HUES48 (cell line): ENCODE measurements around the gene GPC6.

Source experiments
- H3K27ac ChIP-seq: one replicate; pipeline ENCODE4 v1.7.0; 2013; ENCODE audit warnings: low read depth, low read length, inconsistent platforms
- H3K27me3 ChIP-seq: 2 replicates; pipeline ENCODE4 v1.6.1; 2013; ENCODE audit warnings: mild to moderate bottlenecking, low read length; ENCODE audit not compliant: control insufficient read depth, insufficient read depth
- H3K36me3 ChIP-seq: 2 replicates; pipeline ENCODE4 v1.6.1; 2013; ENCODE audit warnings: low read length; ENCODE audit not compliant: control insufficient read depth, insufficient read depth
- H3K4me1 ChIP-seq: 2 replicates; pipeline ENCODE4 v1.6.1; 2013; ENCODE audit warnings: mild to moderate bottlenecking, low read length; ENCODE audit not compliant: control insufficient read depth, insufficient read depth
- H3K4me3 ChIP-seq: 2 replicates; pipeline ENCODE4 v1.5.1; 2013; ENCODE audit warnings: mild to moderate bottlenecking, low read depth, low read length
- H3K9ac ChIP-seq: 2 replicates; pipeline ENCODE4 v1.6.1; 2013; ENCODE audit warnings: mild to moderate bottlenecking, low read depth, low read length, moderate library complexity
- H3K9me3 ChIP-seq: 2 replicates; pipeline ENCODE4 v1.6.1; 2013; ENCODE audit warnings: low read length; ENCODE audit not compliant: control insufficient read depth, insufficient read depth

GPC6 gene

DNA sequence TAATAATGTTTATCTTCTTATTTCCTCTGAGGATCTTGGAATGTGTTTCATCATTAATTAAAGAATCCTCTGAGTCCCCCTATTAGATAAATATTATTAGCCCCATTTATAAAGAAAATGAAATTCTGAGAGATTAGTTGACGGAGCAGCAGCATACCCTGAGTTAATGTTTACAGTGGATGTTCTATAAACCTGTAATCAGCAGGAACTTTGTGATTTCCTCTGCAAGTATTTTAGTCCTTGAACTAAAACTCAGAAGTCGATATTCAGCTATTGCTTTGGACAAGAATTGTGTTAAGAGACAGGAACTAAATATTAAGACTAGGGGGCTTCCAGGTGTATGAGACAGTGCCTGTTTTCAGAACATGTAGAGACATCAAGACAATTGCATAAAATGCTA, 1009.5 kb downstream of the GPC6 start:
- no peak overlapping the region for H3K9ac ChIP-seq
- H3K27ac ChIP-seq, result no peak overlapping the region
- no peaks in the 10 kb centered on the region for H3K4me1 ChIP-seq
- no peaks in the 10 kb centered on the region for H3K36me3 ChIP-seq
- no peaks in the 10 kb centered on the region for H3K27me3 ChIP-seq
- no peaks in the 10 kb centered on the region for H3K9me3 ChIP-seq
- no peak overlapping the region for H3K4me3 ChIP-seq

DNA sequence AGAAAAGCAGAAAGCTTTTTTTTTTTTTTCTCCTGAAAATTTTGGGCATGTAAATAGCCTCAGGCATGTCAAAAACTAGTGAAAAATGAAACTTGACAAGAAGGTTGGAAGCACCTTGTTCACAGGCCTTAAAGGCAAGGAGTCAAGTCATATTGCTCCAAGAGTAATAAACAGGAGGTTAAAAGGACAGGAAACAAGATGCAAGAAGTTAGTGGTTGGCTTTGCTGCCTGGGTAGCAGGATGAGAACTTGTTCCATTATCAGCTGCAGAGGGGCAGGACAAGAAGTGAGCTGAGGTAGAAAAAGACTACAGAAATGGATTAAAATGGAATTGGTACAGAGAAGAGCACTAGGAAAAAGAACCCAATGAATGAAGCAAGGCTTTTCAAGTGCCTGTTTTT, 1010.3 kb downstream of the GPC6 start:
- H3K4me3 ChIP-seq, result no peak overlapping the region
- H3K27ac ChIP-seq, result no peak overlapping the region
- H3K36me3 ChIP-seq, result no peaks in the 10 kb centered on the region
- H3K4me1 ChIP-seq, result no peaks in the 10 kb centered on the region
- H3K9me3 ChIP-seq, result no peaks in the 10 kb centered on the region
- no peaks in the 10 kb centered on the region for H3K27me3 ChIP-seq
- no peak overlapping the region for H3K9ac ChIP-seq

DNA sequence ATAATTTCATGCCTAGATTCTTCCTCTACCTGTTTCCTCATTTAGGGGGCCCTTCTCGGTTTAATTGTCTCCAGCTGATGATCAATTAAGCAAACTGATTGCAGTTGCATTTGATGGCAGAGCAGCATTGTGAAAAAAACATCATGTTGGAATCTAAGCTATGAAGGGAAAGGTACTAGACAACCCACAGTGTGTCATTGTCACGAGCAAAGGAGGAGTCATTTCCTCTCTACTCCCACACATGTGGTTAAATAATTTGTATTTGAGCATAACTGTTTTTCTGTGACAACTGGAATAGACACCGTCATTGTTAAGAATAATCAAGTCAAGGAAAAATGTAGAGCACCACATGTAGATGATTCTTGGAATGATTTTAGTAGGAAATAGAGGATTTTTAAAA, 1012.5 kb downstream of the GPC6 start:
- H3K27ac ChIP-seq, result no peak overlapping the region
- H3K27me3 ChIP-seq, result no peaks in the 10 kb centered on the region

DNA sequence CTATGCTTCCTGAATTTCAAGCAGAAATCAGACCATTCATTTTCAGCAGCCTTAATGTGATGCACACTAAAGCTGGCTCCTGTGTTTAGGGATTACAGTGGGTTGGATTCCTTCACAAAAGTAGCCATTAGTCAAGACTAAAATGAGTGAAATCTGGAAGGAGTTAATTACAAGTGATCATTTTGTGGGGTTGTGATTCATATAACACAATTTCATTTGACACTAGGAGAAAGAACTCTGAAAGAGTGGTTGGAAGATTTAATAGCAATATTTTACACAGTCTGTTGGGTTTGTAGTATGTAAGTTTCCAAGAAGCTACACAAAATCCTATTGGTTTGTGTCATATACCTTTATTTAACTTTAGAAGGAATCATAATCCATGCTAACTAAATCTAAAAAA, 1015.9 kb downstream of the GPC6 start:
- no peaks in the 10 kb centered on the region for H3K36me3 ChIP-seq
- no peak overlapping the region for H3K27ac ChIP-seq
- H3K9me3 ChIP-seq, result no peaks in the 10 kb centered on the region

More for the DNA sequence above, 1012.5 kb downstream of the GPC6 start:
- no peak overlapping the region for H3K4me3 ChIP-seq
- H3K4me1 ChIP-seq, result no peaks in the 10 kb centered on the region
- H3K9ac ChIP-seq, result no peak overlapping the region
- H3K9me3 ChIP-seq, result no peaks in the 10 kb centered on the region
- H3K36me3 ChIP-seq, result no peaks in the 10 kb centered on the region

DNA sequence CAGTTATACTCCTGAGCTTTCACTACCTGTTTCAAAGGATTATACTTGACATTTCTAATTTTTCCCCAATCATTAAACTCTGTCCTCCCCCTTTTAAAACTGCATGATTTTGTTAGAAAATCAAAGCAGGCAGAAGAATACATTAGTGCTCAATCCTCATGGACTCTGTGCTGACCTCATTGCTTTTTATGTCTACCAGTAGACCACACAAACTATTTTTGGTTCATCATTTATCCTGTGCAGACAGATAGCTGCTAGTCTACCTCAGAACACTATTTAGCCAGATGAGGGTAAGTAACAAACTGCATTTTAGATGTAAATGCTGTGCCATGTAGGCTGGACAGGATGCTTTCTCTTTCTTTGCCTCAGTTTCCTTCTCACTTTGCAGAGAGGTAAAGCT, 1016.9 kb downstream of the GPC6 start:
- no peak overlapping the region for H3K9ac ChIP-seq
- no peaks in the 10 kb centered on the region for H3K27me3 ChIP-seq
- no peak overlapping the region for H3K27ac ChIP-seq

More for the DNA sequence above, 1015.9 kb downstream of the GPC6 start:
- Histone ChIP-seq H3K4me1 (no peaks in the 10 kb centered on the region), H3K4me3 (no peak overlapping the region), H3K27me3 (no peaks in the 10 kb centered on the region), H3K9ac (no peak overlapping the region)

DNA sequence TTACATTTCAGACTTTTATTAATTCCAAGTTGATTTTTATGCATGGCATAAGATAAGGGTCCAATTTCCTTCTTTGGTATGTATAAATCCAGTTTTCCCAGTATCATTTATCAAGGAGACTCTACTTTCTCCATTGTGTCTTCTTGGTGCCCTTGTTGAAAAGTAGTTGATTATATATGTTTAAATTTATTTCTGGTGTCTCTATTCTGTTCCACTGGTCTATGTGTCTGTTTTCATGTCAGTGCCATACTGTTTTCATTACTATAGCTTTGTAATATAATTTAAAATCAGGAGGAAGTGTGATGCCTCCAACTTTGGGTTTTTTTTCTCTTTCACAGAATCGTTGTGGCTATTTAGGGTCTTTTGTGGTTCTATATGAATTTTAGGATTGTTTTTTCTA, 1019.9 kb downstream of the GPC6 start:
- Histone ChIP-seq H3K4me1 (0 out of 2 replicates have a peak, but pooled peaks cover 7% of the 10 kb centered on the region), H3K27ac (no peak overlapping the region), H3K27me3 (no peaks in the 10 kb centered on the region), H3K9ac (no peak overlapping the region), H3K9me3 (no peaks in the 10 kb centered on the region), H3K4me3 (no peak overlapping the region), H3K36me3 (no peaks in the 10 kb centered on the region)

More for the DNA sequence above, 1016.9 kb downstream of the GPC6 start:
- Histone ChIP-seq H3K36me3 (no peaks in the 10 kb centered on the region), H3K4me1 (no peaks in the 10 kb centered on the region), H3K9me3 (no peaks in the 10 kb centered on the region), H3K4me3 (no peak overlapping the region)

DNA sequence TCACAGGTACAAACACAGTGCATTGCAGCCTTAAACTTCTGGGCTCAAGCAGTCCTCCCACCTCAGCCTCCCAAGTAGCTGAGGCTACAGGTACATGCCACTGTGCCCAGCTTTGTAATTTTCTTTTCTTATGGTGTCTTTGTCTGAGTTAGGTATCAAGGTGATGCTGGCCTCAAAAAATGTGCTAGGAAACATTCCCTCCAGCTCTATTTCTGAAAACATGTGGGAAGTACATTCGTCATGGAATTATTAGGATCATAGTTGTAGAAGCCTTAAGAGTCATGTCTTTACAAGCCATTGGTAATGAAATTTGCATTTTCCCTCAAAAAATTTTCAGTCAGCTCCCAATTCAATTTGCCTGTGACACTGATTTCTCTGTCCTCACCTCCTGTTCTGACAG, 1021.3 kb downstream of the GPC6 start:
- Histone ChIP-seq H3K27me3 (no peaks in the 10 kb centered on the region), H3K27ac (no peak overlapping the region), H3K9me3 (no peaks in the 10 kb centered on the region), H3K9ac (no peak overlapping the region), H3K36me3 (no peaks in the 10 kb centered on the region), H3K4me1 (0 out of 2 replicates have a peak, but pooled peaks cover 7% of the 10 kb centered on the region), H3K4me3 (no peak overlapping the region)

DNA sequence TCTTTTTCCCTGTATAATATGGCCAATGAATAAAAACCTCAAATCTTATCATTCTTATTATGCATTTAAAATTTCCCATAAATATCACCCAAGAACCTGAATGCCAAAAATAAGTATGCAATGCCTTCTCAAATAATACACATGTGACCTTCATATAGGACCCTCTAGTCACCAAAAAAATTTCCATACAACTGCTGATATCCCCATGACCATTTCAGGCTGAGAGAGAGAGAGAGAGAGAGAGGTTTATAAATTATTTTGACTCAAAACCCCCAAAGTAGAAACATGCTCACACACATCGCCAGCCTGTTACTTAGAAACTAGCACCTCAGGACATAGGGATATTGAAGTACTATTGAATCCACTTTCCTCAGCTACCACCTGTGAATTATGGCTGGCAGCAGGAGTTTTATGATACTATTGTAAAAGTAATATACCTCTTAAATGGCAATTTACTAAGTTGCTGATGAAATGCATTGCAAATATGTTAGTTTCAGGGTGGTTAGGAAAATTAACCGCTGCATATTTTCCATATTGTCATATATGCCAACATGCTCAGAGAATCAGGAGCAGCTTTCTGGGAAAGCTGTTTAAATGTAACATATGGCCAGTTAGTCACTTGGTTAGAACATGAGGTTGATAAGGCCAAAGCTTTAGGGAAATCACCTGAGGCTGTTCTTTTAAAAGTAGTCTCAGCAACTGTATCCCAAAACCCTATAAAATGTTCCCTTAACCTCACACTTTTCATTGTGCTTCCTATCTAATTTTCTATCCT, 1022.0 kb downstream of the GPC6 start:
- Histone ChIP-seq H3K9ac (no peak overlapping the region), H3K27me3 (no peaks in the 10 kb centered on the region), H3K9me3 (no peaks in the 10 kb centered on the region), H3K36me3 (no peaks in the 10 kb centered on the region), H3K4me3 (no peak overlapping the region), H3K27ac (no peak overlapping the region), H3K4me1 (0 out of 2 replicates have a peak, but pooled peaks cover 7% of the 10 kb centered on the region)

DNA sequence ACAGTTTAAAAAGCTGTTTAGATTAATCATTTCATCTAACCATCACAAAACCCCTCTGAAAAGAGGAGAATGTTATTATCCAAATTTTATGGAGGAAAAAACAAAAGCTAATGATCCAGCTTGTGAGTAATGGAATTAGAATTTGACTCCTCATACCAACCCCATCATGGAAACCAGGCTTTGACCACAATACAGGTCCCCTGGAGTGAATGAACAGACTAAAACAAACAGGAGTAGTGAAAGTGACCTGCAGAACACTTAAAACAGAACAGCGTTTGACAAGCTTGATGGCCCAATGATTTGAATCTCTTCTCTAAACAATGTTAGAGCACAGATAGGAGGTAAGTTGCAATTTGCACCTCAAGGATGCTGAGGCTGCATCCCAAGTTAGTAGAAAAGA, 1022.9 kb downstream of the GPC6 start:
- Histone ChIP-seq H3K27me3 (no peaks in the 10 kb centered on the region), H3K27ac (no peak overlapping the region), H3K36me3 (no peaks in the 10 kb centered on the region)

DNA sequence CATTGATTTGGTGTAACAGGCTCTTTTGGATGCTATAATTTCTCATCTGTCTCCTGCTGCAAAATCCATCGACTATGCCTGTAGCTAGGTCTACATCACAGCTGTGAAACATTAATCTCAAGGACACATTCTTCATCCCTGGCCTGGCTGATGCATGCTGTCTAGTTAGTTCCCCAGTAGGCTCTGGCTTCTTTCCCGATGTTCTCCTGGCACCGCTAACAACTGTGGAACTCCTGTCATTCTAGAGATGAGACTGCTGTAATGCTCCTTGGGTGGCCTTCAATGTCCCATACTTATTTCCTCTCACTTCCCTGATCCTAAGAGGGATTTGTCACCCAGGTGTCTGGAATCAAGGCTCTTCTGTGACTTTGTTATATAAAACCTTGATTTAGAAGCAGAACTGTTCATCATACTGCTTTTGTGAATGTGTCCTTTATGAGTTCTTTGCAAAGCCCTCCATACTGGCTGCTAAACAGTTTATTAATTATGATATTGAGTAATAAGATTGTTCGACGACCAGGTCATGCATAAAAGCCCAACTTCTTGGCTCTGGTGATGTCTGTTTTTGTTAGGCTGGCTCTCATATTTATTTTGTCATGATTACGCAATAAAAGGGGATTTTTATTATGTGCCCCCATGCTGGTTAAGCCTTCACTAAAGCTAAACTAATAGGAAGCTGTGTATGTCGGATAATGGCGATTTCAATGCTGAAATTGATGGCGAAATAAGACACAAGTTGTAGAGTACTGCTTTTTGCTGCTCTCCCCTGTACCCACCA, 1025.4 kb downstream of the GPC6 start:
- H3K4me1 ChIP-seq, result 0 out of 2 replicates have a peak, but pooled peaks cover 7% of the 10 kb centered on the region
- H3K9me3 ChIP-seq, result no peaks in the 10 kb centered on the region
- H3K27me3 ChIP-seq, result no peaks in the 10 kb centered on the region
- no peak overlapping the region for H3K4me3 ChIP-seq
- no peak overlapping the region for H3K9ac ChIP-seq
- H3K27ac ChIP-seq, result no peak overlapping the region
- no peaks in the 10 kb centered on the region for H3K36me3 ChIP-seq

More for the DNA sequence above, 1022.9 kb downstream of the GPC6 start:
- Histone ChIP-seq H3K9me3 (no peaks in the 10 kb centered on the region), H3K4me1 (0 out of 2 replicates have a peak, but pooled peaks cover 7% of the 10 kb centered on the region), H3K9ac (no peak overlapping the region), H3K4me3 (no peak overlapping the region)

DNA sequence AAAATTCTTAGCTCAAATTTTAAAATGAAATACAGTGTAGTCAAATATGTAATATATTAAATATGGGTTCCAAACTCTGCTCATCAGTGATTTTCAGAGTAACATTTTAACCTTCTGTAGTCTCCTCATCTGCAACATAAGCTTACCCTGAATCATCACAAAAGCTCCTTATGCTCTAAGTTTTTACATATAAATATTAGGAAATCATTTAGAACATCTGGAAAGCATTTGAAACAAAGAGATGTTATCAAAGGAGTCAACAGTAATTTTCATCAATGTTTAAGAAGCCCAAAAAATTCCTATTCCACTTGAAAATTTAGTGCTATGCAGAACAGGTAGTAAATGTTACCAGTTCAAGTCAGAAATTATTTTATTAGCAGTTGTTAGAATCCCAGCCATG, 1028.1 kb downstream of the GPC6 start:
- Histone ChIP-seq H3K4me1 (0 out of 2 replicates have a peak, but pooled peaks cover 3% of the 10 kb centered on the region), H3K4me3 (no peak overlapping the region), H3K9me3 (no peaks in the 10 kb centered on the region), H3K9ac (no peak overlapping the region), H3K36me3 (no peaks in the 10 kb centered on the region), H3K27ac (no peak overlapping the region), H3K27me3 (no peaks in the 10 kb centered on the region)
